Aorta (tissue), 5 donors: ENCODE measurements around the gene BPIFB4. TPM values are rescaled to one million over a fixed set of nuclear protein-coding genes. Genes with fewer than 3 reads are reported as not detected.
"Not testable (repeated sequence)": the region's sequence is repeated elsewhere in the genome, so short reads cannot be mapped to it uniquely, and the experiment has no call there.

ENCODE experiments used
- ATAC-seq: fragments of 200-7000 bp; cut with Tn5 transposase; one replicate; pipeline ENCODE4 v1.9.1; 2022; ENCODE audit warnings: moderate library complexity; ENCODE audit not compliant: low FRiP score
- DNase-seq, 2 donors: peaks; one replicate each; pipeline ENCODE4 v3.0.0-alpha.2; 2020
- H3K27ac ChIP-seq, 2 donors: one replicate each; pipeline ENCODE4 v1.5.1; 2013; ENCODE audit warnings: low read length in 2 of 2, mild to moderate bottlenecking in 2 of 2, moderate library complexity in 2 of 2, control low read depth in 1 of 2, inconsistent platforms in 1 of 2, low read depth in 1 of 2
- H3K27me3 ChIP-seq, 2 donors: one replicate each; pipeline ENCODE4 v1.6.1; 2013; ENCODE audit warnings: control low read depth in 1 of 2, low read length in 1 of 2, mild to moderate bottlenecking in 1 of 2, moderate library complexity in 1 of 2; ENCODE audit not compliant: insufficient read depth in 2 of 2, control insufficient read depth in 1 of 2
- H3K36me3 ChIP-seq, 2 donors: one replicate each; pipeline ENCODE4 v1.6.1; 2013; ENCODE audit warnings: control low read depth in 1 of 2, low read length in 1 of 2, mild to moderate bottlenecking in 1 of 2; ENCODE audit not compliant: insufficient read depth in 2 of 2, control insufficient read depth in 1 of 2
- H3K4me1 ChIP-seq, 2 donors: one replicate each; pipeline ENCODE4 v1.6.1; 2013; ENCODE audit warnings: low read length in 2 of 2, control low read depth in 1 of 2, mild to moderate bottlenecking in 1 of 2, moderate library complexity in 1 of 2; ENCODE audit not compliant: insufficient read depth in 2 of 2, control insufficient read depth in 1 of 2
- H3K4me3 ChIP-seq, 2 donors: one replicate each; pipeline ENCODE4 v1.5.1; 2013; ENCODE audit warnings: low read length in 2 of 2, control low read depth in 1 of 2, mild to moderate bottlenecking in 1 of 2
- H3K9me3 ChIP-seq: one replicate; pipeline ENCODE4 v1.6.1; 2013; ENCODE audit warnings: mild to moderate bottlenecking, low read length; ENCODE audit not compliant: control insufficient read depth
- WGBS, 2 donors: extraction: QIAGEN DNeasy Blood & Tissue Kit; methylation state at CpG; one replicate each; pipeline ENCODE4 v1.1.7; 2013; 5-methylcytosine and 5-hydroxymethylcytosine counted together
- intact Hi-C, 2 donors: fragments of 100-400 bp; cut with DNase I; formaldehyde crosslinking; loops; one replicate each; pipeline versions ENCODE4 v1.14.2 to v1.15.0; 2022
- polyA plus RNA-seq, 2 donors: library from polyadenylated mRNA; stranded (reverse); fragments of 200-250 nt; gene quantifications; one replicate each; pipeline ENCODE4 v1.2.3, GENCODE V29; 2013
- total RNA-seq, 2 donors: library from RNA; stranded (reverse); fragmentation: NEBNext Ultra II Directional; extraction: Animal tissue kit (Norgen Biotek cat#: 25700); gene quantifications; one replicate each; pipeline ENCODE4 v1.2.1, GENCODE V29; 2021
- donor health status: healthy with polysubstance abuse.
- donor health status: Bipolar disorder and iron deficiency.
- donor health status: DM: no; HTN: no; CAD: no.
- donor health status: DM: no; HTN: no; CAD: no.
- donor health status: DM: yes; HTN: yes; CAD: no.

Gene BPIFB4
- total and polyA plus RNA-seq, 4 donors, result not detected

DNA sequence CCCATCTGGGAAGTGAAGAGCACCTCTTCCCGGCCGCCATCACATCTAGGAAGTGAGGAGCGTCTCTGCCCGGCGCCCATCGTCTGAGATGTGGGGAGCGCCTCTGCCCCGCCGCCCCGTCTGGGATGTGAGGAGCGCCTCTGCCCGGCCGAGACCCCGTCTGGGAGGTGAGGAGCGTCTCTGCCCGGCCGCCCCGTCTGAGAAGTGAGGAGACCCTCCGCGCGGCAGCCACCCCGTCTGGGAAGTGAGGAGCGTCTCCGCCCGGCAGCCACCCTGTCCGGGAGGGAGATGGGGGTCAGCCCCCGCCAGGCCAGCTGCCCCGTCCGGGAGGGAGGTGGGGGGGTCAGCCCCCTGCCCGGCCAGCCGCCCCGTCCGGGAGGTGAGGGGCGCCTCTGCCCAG is 36.1 kb downstream of the BPIFB4 start:
- H3K4me1 ChIP-seq, ATAC-seq, H3K4me3 ChIP-seq, H3K27me3 ChIP-seq, intact Hi-C loops, H3K27ac ChIP-seq, H3K9me3 ChIP-seq, H3K36me3 ChIP-seq, DNase-seq: not testable (repeated sequence)
- 94% methylated on average over 12 to 33 of the region's 34 CpGs for WGBS, 2 donors

DNA sequence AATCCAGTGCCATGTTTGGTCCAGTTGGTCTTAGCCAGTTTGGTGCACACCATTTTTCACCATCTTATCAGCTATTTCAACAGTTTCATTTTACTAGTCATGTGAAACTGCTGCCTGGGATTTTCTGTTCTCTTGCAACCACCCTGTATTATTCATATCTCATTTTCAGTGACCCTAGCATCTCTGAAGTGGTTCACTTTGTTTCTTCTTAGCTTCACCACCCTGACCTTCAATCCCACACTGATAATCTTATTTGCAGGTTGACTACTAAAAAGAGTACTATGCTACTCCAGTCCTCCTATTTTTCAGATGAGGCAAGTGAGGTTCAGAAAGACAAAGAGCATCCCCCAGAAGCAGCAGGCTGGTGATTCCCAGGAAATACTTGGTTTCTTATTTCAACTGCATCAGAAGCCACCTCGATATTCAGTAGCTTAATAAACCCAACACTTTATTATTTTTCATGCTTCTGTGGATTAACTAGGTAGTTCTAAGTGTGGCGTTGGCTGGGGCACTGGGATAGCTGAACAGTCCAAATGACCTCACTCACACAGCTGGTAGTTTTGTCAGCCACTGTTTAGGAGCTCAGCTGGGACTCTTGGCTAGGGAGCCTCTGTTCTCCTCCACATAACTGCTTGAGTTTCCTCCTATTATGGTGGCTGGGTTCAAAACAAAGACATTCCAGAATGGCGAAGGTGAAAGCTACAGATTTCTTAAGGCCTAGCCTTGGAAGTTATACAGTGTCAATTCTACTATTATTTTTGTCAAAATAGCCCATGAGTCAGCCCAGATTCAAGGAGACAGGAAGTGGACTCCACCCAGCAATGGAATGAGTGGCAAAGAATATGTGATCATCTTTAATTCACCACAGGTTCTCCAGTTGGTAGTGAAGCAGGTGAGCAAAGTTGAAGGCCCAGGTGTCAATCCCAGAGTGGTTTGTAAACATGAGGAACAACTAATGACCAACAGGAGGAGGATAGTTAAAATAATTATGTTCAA is 40.6 kb downstream of the BPIFB4 start:
- Histone ChIP-seq H3K36me3 (no peaks in the 10 kb centered on the region), H3K4me1 (no peaks in the 10 kb centered on the region), H3K9me3 (no peaks in the 10 kb centered on the region), H3K27ac (no peak overlapping the region), H3K27me3 (no peaks in the 10 kb centered on the region), H3K4me3 (no peak overlapping the region)
- intact Hi-C loops, result no loop called here
- no peak for DNase-seq
- no peak for ATAC-seq
- 77% methylated on average over 3 of the region's 3 CpGs for whole genome bisulfite sequencing, 2 donors

DNA sequence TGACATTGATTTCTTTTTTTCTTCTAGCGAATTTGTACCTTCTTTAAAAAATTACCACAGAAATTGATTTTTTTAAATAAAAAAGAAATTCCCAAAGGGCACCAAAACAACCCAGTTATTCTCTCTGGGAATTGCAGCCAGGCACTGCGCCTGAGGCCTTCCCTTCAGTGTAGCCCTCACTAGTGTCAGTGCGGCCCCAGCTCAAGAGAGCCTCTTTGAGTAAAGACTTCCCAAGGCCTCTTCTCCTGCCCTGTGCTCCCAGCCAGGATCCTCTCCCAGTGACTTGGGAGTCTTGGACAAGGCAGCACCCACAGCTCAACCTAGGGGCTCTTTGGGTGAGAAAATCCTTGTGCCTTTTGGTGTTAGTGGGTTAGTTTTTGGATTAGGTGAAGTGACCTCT is 41.5 kb downstream of the BPIFB4 start:
- DNase-seq, result no peak
- intact Hi-C loops, result no loop called here
- H3K27ac ChIP-seq, result no peak overlapping the region
- no peak overlapping the region for H3K4me3 ChIP-seq
- H3K4me1 ChIP-seq, result no peaks in the 10 kb centered on the region
- no peak for ATAC-seq
- H3K36me3 ChIP-seq, result no peaks in the 10 kb centered on the region
- no peaks in the 10 kb centered on the region for H3K9me3 ChIP-seq
- H3K27me3 ChIP-seq, result no peaks in the 10 kb centered on the region
- 91 to 95% methylated on average over 3 of the region's 3 CpGs for WGBS, 2 donors

DNA sequence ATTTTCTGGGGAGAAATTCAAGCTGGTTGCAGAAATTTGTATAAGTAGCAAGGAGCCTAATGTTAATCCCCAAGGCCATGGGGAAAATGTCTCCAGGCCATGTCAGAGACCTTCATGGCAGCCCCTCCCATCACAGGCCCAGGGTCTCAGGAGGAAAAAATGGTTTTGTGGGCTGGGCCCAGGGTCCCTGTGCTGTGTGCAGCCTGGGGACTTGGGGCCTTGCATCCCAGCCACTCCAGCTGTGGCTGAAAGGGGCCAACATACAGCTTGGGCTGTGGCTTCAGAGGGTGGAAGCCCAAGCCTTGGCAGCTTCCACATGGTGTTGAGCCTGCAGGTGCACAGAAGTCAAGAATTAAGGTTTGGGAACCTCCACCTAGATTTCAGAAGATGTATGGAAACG is 42.9 kb downstream of the BPIFB4 start:
- 36 to 47% methylated on average over 1 of the region's 1 CpG for WGBS, 2 donors
- H3K4me3 ChIP-seq, intact Hi-C loops, H3K4me1 ChIP-seq, H3K9me3 ChIP-seq, DNase-seq, H3K27ac ChIP-seq, H3K36me3 ChIP-seq, H3K27me3 ChIP-seq, ATAC-seq: not testable (repeated sequence)

DNA sequence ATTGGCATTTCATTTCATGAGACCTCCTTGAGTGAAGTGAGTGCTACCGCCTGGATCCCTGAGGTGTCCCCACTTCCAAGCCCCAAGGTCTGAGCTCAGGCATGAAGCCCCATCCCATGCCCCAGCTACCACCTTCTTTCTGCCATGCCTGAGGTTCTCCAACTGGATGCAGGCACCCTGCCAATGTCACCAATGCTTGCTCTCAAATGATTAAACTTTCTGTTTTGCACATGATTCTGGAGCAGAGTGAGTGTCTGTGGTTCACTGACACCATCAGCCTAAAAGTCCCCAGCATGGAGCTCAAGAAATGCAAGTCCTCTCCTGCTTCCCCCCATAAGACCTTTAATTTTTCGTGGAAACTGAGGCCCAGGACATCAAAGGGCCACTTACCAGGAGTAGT is 44.8 kb downstream of the BPIFB4 start:
- Histone ChIP-seq H3K27me3 (no peaks in the 10 kb centered on the region), H3K4me3 (no peak overlapping the region), H3K36me3 (no peaks in the 10 kb centered on the region), H3K9me3 (no peaks in the 10 kb centered on the region), H3K4me1 (no peaks in the 10 kb centered on the region), H3K27ac (no peak overlapping the region)
- 56 to 57% methylated on average over 2 of the region's 2 CpGs for WGBS, 2 donors
- DNase-seq (no peak), ATAC-seq (no peak)
- intact Hi-C loops, result no loop called here

DNA sequence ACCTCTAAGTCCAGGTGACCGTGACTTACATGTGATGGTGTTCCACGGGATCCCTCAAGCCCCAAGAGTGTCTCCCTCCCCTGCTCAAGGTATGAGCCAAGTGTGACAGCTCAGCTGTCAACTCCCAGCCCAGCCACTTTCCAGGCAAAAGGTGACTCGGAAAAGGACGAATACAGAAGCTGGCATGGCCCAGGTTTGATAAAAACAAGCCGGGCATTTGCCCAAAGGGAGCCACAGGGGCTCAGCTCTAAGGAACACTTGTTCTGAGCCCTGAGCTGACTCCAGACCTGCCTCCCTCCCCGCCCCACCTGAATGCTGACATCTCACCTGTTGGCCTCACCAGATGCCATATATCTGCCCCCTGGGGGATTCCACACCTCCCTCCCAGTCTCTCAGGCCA is 45.6 kb downstream of the BPIFB4 start:
- no peaks in the 10 kb centered on the region for H3K4me1 ChIP-seq
- no peak overlapping the region for H3K27ac ChIP-seq
- H3K36me3 ChIP-seq, result no peaks in the 10 kb centered on the region
- DNase-seq (no peak), ATAC-seq (no peak)
- 79 to 81% methylated on average over 6 of the region's 6 CpGs for WGBS, 2 donors
- no peaks in the 10 kb centered on the region for H3K9me3 ChIP-seq
- H3K27me3 ChIP-seq, result no peaks in the 10 kb centered on the region
- intact Hi-C loops, result no loop called here
- no peak overlapping the region for H3K4me3 ChIP-seq

DNA sequence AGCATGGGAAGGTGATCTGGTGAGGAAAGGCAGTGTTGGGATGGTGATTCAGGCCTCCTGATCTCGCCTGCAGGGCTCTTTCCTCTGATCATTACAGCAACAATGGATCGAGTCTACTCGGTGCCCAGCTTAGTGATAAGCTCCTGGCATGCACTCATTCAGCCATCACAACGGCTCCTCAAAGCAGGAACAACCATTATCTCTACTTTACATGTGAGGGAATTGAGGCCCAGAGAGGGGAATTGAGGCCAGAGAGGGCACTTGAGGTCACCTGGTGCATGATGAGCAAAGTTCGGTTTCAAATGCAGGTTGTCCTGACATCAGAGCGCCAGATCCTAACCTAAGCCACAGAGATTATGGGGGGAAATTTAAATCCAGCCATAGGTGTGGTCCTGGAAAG is 46.5 kb downstream of the BPIFB4 start:
- H3K4me3 ChIP-seq, result no peak overlapping the region
- WGBS, 2 donors, result 49 to 50% methylated on average over 6 of the region's 6 CpGs
- H3K27me3 ChIP-seq, result no peaks in the 10 kb centered on the region
- H3K27ac ChIP-seq, result no peak overlapping the region
- DNase-seq (no peak), ATAC-seq (no peak)
- no peaks in the 10 kb centered on the region for H3K36me3 ChIP-seq
- no peaks in the 10 kb centered on the region for H3K9me3 ChIP-seq
- intact Hi-C loops, result no loop called here
- H3K4me1 ChIP-seq, result no peaks in the 10 kb centered on the region

DNA sequence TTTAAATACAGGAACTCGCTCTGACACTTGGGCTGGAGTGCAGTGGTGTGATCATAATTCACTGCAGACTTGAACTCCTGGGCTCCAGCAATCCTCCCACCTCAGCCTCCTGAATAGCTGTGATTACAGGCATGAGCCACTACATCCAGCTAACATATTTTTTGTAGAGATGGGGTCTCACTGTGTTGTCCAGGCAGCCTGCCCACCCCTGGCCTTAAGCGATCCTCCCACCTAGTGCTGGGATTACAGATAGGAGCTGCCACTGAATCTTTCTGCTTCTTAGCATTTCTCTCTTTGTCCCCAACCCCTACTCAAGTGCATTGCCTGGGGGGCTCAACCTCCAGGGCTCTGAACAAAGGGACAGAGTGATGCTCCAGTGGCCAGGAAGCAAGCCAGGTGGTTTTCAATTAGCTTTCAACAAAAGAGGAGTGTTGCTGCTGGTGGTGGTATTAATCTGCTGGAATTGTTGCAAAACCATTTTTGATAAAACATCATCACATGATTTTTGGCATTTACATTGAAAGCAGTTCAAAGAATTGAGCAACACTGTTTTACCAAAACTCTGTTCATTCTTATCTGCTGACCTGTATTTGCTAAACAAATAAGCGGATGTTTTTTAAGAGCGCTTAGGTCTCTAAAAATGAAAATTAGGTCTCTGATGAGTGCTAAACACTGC is 48.1 kb downstream of the BPIFB4 start:
- Histone ChIP-seq H3K27ac (no peak overlapping the region), H3K36me3 (no peaks in the 10 kb centered on the region), H3K4me3 (no peak overlapping the region), H3K4me1 (no peaks in the 10 kb centered on the region), H3K27me3 (no peaks in the 10 kb centered on the region), H3K9me3 (no peaks in the 10 kb centered on the region)
- ATAC-seq (no peak), DNase-seq (no peak)
- WGBS, 2 donors, result 87 to 88% methylated on average over 4 of the region's 4 CpGs
- intact Hi-C loops, result no loop called here
